ENCODE data around the gene NMNAT2.

Gene NMNAT2

GRCh38 chr1:183349201-183349711 lies 68.9 kb downstream of the NMNAT2 start:
- TF ChIP-seq ZNF70 (CRISPR knock-in tag; IDR thresholded peaks at IDR 0.05): no peak
- TF ChIP-seq RARB (CRISPR knock-in tag; IDR thresholded peaks at IDR 0.05): no peak
- no peak; the same call in 2 of the 3 replicates for ATAC-seq

- ATAC-seq: no peak
- TF ChIP-seq ZC3H10 (CRISPR knock-in tag; IDR thresholded peaks at IDR 0.05) (no peak), ZNF565 (CRISPR knock-in tag; conservative IDR thresholded peaks at IDR 0.05; ENCODE audit: low read depth) (no peak), ZFP3 (CRISPR knock-in tag; IDR thresholded peaks at IDR 0.05) (no peak), ZNF8 (CRISPR knock-in tag; IDR thresholded peaks at IDR 0.05) (no peak), ISL1 (CRISPR knock-in tag; IDR thresholded peaks at IDR 0.05) (no peak), GLIS3 (CRISPR knock-in tag; IDR thresholded peaks at IDR 0.05) (no peak), ZNF70 (CRISPR knock-in tag; IDR thresholded peaks at IDR 0.05) (no peak), CSRNP3 (CRISPR knock-in tag; IDR thresholded peaks at IDR 0.05) (no peak), SNAI2 (CRISPR knock-in tag; IDR thresholded peaks at IDR 0.05) (no peak), RARB (CRISPR knock-in tag; IDR thresholded peaks at IDR 0.05) (no peak), OSR1 (CRISPR knock-in tag; IDR thresholded peaks at IDR 0.05) (no peak), TSHZ2 (CRISPR knock-in tag; IDR thresholded peaks at IDR 0.05) (no peak)
- TF ChIP-seq, protein P1, sequence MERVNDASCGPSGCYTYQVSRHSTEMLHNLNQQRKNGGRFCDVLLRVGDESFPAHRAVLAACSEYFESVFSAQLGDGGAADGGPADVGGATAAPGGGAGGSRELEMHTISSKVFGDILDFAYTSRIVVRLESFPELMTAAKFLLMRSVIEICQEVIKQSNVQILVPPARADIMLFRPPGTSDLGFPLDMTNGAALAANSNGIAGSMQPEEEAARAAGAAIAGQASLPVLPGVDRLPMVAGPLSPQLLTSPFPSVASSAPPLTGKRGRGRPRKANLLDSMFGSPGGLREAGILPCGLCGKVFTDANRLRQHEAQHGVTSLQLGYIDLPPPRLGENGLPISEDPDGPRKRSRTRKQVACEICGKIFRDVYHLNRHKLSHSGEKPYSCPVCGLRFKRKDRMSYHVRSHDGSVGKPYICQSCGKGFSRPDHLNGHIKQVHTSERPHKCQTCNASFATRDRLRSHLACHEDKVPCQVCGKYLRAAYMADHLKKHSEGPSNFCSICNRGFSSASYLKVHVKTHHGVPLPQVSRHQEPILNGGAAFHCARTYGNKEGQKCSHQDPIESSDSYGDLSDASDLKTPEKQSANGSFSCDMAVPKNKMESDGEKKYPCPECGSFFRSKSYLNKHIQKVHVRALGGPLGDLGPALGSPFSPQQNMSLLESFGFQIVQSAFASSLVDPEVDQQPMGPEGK (CRISPR knock-in tag; IDR thresholded peaks at IDR 0.05; ENCODE audit: borderline replicate concordance): no peak
- TF ChIP-seq, protein P2, sequence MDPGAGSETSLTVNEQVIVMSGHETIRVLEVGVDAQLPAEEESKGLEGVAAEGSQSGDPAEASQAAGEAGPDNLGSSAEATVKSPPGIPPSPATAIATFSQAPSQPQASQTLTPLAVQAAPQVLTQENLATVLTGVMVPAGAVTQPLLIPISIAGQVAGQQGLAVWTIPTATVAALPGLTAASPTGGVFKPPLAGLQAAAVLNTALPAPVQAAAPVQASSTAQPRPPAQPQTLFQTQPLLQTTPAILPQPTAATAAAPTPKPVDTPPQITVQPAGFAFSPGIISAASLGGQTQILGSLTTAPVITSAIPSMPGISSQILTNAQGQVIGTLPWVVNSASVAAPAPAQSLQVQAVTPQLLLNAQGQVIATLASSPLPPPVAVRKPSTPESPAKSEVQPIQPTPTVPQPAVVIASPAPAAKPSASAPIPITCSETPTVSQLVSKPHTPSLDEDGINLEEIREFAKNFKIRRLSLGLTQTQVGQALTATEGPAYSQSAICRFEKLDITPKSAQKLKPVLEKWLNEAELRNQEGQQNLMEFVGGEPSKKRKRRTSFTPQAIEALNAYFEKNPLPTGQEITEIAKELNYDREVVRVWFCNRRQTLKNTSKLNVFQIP (CRISPR knock-in tag; IDR thresholded peaks at IDR 0.05; ENCODE audit: borderline replicate concordance, low read depth): no peak
- TF ChIP-seq, protein P3, sequence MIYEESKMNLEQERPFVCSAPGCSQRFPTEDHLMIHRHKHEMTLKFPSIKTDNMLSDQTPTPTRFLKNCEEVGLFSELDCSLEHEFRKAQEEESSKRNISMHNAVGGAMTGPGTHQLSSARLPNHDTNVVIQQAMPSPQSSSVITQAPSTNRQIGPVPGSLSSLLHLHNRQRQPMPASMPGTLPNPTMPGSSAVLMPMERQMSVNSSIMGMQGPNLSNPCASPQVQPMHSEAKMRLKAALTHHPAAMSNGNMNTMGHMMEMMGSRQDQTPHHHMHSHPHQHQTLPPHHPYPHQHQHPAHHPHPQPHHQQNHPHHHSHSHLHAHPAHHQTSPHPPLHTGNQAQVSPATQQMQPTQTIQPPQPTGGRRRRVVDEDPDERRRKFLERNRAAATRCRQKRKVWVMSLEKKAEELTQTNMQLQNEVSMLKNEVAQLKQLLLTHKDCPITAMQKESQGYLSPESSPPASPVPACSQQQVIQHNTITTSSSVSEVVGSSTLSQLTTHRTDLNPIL (CRISPR knock-in tag; IDR thresholded peaks at IDR 0.05; ENCODE audit: low read depth): no peak
Measured at GRCh38 chr1:183346276-183346732, 71.9 kb downstream of the NMNAT2 start.

- TF ChIP-seq, protein P2 (CRISPR knock-in tag; IDR thresholded peaks at IDR 0.05; ENCODE audit: borderline replicate concordance, low read depth): no peak
- TF ChIP-seq TCF4 (CRISPR knock-in tag; IDR thresholded peaks at IDR 0.05; ENCODE audit: borderline replicate concordance) (no peak), PPARA (CRISPR knock-in tag; IDR thresholded peaks at IDR 0.05; ENCODE audit: borderline replicate concordance) (no peak), SNAI2 (CRISPR knock-in tag; IDR thresholded peaks at IDR 0.05) (no peak), ZNF8 (CRISPR knock-in tag; IDR thresholded peaks at IDR 0.05) (no peak)
- ATAC-seq: no peak
Measured at GRCh38 chr1:183339556-183340167, 78.5 kb downstream of the NMNAT2 start.

Measured in SK-N-SH treated with all-trans-retinoic acid at 6 μM for 48 hours (cell line).